CD4-positive, alpha-beta T cell treated with Interleukin-17A for 1 hour (primary cell): ENCODE results near the gene NCAPH2.
A peak's percentile ranks its signal among the peaks of the same experiment; 100 is the strongest.

ENCODE experiments used
- DNase-seq: peaks from one replicate; pipeline ENCODE4 v3.0.0-alpha.2; 2020

NCAPH2 gene

DNA sequence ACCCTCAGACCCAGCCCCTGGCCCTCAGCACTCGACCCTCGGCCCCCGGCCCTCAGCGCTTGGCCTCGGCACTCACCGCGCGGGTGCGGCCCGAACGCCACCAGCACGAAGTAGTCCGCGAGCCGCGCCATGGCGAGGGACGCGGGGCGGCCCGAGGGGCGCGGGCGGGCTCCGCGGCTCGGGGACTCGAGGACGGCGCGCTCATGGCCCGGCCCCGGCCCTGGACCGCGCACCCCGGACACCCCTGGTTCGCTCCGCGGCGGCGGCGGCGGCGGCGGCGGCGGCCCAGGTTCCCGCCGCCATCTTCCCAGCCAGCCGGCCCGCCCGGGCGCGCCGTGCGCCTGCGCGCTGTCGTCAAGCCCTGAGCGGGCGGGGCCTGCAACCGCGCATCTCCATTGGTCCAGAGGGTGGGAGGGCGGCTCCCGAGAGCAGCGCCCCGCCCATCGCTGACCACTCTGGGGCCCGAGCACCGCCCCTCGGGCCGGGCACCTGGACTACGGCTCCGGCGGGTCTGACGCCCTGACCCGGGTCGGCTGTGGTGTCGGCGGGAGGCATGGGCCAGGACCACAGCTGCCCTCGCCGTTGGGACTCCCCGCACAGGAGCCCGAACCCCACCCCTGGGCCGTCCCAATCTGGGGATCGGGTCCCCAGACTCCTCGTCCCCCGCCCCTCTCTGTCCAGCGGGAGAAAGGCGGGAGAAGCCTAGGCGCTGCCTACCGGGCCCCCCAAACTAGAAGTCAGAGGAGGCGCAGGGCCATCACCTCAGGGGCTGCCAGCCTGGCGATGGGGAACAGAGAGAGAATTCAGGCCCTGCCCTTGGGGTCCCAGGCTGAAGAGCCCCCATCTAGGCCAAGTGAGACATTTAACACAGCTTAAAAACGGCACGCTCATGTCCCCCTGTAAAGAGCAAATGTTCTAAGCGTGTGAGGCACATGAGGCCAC lies 33.0 kb upstream of the NCAPH2 start, which contains the start of gene SBF1:
Gene SBF1, minus strand, starts transcription at position 326 of the 942 bp plus-strand sequence. Its CDS starts 195 bp downstream, at position 131.
- peak; percentile 87 for DNase-seq

DNA sequence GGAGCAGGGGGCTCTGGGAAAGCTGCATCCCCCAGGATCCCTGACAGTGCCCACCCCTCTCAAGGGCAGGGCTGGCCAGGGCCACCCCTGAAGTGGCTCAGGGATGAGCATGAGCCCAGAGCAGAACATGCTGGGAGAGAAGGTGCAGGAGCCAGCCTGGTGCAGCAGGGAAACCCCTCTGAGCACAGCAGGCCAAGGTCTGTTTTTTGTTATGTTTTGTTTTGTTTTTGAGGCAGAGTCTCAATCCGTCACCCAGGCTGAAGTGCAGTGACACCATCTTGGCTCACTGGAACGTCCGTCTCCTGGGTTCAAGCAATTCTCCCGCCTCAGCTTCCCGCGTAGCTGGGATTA lies 32.4 kb upstream of the NCAPH2 start:
- no peak for DNase-seq

DNA sequence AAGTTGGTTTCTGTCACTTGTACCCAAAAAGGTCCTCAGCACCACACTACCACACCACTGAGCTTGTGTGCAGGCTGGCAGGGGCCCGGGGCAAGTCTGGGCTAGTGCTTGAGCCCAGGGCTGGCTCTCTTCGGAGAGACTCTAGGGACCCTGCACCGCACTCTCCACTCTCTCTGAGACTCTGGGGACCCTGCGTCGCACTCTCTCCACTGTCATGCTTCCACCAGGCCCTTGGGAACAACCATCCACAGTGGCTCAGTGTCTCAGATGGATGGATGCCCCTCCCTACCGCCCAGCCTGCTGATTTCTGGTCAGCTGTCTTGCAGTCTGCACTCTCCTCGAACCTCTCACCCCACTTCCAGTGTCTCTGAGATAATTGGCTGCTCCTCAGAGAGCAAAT lies 31.2 kb upstream of the NCAPH2 start:
- DNase-seq: no peak

DNA sequence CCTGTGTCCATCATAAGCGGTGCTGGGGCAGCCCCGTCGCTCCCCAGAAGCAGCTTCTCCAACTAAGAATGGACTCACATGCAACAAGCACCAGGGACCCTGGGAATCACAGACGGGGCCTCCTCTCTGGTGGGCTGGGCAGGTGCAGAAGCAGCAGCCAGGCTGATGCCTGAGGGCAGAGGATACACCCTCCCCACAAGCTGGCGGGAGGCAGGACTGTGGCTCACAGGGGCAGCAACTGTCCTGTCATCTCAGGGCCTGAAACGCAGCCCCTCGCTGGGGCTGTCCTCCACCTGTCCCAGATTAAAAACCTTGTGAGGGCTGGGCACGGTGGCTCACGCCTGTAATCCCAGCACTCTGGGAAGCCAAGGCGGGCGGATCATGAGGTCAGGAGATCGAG lies 30.1 kb upstream of the NCAPH2 start:
- DNase-seq: no peak

DNA sequence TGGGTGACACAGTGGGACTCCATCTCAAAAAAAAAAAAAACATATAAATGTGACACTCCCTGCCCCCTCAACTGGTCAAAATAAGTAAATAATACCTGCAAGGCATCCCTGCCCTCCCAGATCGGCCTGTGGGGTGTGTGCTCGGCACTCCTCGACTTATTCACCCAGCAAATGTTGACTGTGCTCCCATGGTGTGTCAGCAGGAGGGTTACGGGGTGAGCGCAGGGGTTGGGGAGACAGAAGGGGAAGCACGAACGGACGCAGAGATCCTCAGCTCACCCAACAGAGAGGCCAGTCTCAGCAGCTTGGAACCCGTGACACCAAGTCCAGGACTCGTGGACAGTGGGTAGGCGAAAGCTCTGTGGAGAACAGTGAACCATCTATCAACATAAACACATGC lies 28.3 kb upstream of the NCAPH2 start:
- DNase-seq: no peak

DNA sequence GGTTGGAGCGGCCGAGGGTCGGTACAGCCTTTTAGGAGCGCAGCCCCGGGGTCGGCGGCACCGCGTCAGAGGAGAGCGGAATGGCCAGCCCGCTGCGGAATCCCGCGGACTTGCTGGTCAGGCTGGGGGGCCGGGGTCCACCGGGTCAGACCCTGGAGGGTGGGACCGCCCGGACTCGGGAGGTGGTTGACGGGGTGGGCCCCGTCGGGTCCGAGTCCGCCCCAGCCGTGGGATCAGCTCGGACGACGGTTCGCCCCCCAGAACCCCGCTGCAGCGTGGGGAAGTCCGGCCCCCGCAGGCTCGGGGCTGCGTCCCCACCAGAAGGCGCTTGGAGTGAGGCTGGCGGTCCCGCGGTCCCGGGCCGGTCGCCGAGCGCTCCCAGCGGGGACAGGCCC lies 27.0 kb upstream of the NCAPH2 start:
- DNase-seq: no peak

DNA sequence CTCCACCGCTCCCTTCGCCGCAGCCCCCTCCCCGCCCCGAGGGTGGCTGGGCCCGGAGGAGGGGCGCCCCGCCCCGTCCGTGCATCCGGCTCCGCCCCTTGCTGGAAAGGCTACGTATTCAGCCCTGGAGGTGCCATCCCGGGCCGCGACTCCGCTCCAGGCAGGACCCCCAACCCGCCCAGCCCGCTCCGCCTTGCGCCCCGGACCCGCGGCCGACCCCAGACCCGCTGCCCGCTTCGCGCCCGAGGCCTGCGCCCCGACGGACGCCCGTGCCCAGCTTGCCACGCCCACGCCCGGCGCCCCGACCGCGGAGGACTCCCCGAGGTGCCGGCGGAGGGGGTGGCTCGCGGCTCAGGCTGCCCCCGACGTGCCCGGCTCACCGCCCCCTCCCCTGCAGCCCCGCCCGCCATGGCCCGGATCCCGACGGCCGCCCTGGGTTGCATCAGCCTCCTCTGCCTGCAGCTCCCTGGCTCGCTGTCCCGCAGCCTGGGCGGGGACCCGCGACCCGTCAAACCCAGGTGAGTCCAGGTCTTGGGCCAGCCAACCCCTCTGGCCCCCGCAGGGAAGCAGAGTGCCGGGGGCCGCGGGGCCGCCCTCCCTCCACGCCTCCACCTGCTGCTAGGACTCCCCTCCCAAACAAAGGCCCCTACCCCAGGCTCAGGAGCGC lies 26.5 kb upstream of the NCAPH2 start, which contains the start of gene ADM2:
Gene ADM2, plus strand, starts transcription at position 104 of the 667 bp plus-strand sequence. Its CDS starts 305 bp downstream, at position 409.
- DNase-seq: peak; percentile 72

DNA sequence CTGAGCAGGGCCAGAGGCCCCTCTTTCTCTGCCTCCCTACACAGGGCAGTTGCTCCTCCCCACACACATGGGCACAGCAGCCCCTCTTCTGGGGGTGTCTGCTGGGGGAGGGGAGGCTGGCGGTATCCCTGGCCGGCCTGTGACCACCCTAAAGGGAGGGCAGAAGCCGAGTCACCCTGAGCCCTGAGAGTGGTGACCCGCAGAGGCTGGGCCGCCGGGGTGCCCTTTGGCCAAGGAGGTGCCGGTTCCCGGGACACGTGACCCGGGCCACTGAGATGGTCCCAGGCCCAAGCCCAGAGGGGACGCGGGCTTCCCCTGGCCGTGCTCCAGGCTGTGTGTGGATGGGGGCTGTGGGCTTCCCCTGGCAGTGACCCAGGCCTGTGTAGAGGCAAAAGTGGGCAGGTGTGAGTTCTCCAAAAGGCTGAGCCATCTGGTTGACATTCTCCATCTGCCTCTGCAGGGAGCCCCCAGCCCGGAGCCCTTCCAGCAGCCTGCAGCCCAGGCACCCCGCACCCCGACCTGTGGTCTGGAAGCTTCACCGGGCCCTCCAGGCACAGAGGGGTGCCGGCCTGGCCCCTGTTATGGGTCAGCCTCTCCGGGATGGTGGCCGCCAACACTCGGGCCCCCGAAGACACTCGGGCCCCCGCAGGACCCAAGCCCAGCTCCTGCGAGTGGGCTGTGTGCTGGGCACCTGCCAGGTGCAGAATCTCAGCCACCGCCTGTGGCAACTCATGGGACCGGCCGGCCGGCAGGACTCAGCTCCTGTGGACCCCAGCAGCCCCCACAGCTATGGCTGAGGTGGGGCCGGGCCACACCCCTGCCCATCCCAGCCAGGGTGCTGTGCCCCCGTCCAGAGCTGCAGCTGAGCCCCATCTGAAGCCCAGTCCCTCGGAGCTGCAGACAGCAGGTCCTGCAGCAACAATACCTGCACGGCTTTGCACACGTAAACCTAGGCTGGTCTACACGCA lies 25.6 kb upstream of the NCAPH2 start:
- DNase-seq: no peak

DNA sequence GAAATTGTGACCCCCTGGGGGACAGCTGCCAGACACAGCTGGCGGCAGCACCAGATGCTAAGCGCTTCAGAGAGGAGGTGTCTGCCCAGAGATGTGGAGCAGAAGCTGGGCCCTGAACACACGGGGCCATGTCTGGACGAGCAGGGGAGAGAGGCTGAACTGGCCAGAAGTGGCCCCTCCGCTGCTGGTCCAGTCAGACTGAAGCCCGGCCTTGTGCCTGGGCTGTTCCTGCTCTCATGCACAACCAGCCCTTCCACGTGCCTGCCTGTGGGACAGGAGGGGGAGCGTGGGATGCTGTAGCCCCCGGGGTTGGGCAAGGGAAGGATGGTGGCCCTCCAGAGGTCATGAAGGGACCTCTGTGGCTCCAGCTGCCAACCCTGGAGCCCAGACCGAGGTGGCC lies 24.9 kb upstream of the NCAPH2 start:
- no peak for DNase-seq

DNA sequence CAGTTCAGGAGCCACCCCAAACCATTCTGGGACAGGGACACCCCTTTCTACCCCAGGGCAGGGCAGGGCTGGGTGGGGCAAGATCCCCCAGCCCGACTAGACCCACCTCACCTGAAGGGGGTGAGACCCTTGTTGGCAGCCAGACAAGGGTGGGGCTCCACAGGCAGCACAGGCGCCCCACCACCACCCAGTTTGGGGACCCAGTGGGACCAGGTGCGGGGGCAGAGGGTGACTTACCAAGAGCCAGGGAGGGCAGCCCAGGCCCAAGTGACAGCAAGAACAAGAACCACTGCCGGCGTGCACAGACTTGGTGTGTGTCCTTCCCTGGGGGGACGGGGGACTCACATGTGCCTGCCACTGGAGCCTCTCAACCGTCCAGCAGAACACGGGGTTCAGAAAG lies 24.5 kb upstream of the NCAPH2 start:
- no peak for DNase-seq

DNA sequence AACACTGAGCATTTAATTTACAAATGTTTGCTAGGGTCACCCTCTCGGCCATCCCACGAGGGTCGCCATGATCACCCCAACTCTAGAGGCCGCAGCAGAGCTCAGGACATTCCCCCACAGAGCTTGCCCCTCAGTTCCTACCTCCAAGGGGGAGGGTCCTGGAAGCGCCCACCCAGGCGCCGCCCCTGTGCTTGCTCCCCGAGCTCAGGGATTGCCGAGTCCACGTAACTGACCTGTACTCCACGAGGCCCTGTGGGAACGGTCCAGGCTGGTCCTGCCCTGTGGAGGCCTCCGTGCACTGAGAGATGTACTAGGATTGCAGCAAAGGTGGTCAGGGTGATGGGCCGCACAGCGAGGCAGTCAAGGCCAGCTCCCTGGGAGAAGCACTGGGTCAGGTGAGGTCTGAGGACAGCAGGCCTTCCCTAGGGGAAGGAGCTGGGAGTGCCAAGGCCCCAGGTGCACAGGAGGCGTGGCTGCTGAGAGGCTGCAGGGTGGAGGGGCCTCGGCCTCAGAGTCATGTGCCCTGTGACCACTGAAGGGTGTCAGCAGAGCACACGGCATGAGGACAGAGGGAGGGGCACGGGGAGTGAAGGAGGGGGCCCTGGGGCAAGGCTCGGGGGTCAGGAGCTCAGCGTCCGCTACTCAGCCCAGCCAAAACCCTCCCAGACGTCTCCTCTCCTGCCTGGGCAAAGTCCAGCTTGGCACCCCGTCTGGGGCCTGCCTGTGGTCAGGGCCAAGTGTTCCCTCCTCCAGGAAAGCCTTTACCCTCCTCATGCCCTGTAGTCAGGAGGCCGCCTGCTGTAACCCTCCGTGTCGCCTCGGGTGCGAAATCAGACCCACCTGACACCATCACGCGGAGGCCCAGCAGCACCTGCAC lies 23.8 kb upstream of the NCAPH2 start:
- no peak for DNase-seq

DNA sequence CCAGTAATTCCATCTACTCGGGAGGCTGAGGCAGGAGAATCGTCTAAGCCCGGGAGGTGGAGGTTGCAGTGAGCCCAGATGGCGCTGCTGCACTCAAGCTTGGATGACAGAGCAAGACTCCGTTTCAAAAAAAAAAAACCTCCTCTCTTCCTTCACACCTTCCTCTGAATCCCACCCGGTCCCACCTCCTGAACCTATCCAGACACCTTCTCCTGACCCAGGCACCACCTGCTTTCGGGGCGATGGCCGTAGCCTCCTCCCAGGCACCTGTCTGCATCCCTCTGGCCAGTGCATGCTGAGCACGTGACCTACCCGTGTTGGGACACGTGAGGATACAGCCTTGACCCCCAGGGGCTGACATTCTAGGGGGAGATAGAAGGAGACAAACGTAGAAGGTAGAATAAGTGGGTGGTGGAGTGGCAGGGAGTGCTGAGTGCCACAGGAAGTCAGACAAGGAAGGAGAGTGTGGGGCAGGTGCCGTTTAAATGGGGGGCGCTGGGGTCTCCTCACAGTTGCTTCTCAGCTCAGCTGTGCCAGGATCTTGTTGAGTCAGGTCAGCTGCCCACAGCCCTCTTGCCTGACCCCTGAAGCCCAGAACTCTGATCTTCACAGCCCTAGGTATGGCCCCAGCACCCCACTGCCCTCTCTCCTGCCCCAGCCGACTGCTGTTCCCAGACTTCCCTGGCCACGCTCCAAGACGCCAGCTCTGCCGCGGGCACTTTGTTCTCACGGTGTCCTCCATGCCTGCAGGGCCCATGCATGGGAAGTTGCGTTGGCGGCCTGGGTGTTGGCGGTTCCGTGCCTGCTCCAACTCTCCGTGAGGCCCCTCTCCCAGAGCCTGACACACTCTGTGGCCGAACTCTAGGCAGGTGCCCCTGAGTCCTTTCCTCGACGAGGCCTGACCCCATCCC lies 22.5 kb upstream of the NCAPH2 start:
- DNase-seq: no peak

DNA sequence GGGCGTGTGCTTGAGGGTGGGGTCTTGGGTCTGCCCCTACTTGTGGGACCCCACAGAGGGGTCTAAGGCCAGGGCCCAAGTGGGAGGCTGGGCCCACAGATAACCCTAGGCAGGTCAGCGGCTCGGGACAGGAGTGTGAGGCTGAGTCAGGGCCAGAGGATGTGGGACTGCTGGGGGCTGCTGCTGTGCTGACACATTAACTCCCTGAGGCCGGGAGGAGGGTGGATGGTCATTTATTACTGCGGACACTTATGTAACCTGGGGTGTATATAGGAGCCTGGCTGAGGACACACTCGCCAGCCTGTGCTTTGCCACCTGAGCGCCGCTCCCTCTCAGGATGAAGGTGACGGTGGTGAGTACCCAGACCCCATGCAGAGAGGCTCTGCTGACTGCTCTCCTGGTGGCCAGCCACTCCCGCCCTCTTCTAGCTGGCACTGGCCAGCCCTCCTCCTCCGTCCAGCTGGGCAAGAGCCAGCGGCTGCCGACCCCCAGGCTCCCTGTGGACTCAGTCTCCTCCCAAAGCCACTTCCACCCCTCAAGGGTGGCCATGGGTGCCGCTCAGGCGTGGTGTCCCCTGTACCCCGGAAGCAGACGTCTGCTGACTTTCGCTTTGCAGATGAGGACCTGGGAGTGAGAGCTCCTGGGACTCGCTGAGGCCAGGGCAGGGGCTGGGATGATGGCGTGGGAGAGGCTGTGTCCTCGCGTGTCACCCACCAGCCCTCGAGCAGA lies 21.3 kb upstream of the NCAPH2 start, which contains the start of gene MIOX:
Gene MIOX, plus strand, starts transcription at position 299 of the 729 bp plus-strand sequence. Its CDS starts 39 bp downstream, at position 338.
- no peak for DNase-seq

DNA sequence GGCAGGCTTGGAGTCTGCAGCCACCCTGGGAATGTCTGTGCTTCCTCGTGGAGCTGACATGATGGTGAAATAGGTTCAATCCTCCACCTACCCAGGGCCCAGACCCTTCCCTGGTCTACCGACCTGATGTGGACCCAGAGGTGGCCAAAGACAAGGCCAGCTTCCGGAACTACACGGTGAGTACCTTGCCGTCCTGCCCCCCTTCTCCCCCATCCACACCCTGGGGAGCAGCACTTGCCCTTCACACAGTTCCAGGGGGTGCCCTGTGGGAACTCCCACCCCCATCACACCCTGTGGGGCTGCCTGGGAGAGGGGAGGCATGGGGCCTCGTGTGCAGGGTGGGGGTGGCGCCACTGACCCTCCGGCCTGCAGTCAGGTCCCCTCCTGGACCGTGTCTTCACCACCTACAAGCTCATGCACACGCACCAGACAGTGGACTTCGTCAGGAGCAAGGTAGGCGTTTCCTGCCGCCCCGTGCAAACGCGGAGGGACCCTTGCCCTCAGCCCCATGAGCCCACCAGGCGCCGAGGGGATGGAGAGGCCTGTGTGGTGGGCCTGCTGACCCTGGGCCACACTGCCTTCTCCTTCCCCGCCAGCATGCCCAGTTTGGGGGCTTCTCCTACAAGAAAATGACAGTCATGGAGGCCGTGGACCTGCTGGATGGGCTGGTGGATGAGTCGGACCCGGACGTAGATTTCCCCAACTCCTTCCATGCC lies 20.6 kb upstream of the NCAPH2 start:
- DNase-seq: no peak

DNA sequence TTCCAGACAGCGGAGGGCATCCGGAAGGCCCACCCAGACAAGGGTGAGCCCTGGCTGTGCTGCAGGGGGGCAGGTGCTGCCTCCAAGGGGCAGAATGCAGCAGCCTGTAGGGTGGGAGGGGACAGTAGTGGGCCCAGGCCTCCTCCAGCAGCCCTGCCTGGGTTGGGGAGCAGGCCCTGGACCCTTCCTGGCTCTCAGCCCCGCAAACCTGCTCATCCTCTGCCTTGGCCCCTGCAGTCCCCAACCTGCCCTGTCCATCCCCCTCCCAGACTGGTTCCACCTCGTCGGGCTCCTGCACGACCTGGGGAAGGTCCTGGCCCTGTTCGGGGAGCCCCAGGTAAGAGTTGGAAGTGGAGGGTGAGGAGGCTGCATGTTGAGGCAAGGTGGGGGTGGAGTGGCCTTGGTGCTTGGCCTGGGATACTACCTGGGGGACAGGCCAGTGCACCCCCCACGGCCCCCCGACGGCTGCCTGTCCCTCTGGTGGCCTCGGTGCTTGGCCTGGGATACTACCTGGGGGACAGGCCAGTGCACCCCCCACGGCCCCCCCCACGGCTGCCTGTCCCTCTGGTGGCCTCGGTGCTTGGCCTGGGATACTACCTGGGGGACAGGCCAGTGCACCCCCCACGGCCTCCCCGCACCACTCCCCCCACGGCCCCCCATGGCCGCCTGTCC lies 19.9 kb upstream of the NCAPH2 start:
- no peak for DNase-seq

DNA sequence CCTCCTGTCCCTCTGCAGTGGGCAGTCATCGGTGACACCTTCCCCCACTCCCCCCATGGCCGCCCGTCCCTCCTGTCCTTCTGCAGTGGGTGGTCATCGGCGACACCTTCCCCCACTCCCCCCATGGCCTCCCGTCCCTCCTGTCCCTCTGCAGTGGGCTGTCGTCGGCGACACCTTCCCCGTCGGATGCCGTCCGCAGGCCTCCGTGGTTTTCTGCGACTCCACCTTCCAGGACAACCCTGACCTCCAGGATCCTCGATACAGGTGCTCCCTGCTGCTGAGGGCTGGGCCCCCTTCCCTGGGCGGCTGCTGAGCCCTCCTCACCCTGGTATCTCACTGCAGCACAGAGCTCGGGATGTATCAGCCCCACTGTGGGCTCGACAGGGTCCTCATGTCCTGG lies 19.1 kb upstream of the NCAPH2 start:
- DNase-seq: no peak

DNA sequence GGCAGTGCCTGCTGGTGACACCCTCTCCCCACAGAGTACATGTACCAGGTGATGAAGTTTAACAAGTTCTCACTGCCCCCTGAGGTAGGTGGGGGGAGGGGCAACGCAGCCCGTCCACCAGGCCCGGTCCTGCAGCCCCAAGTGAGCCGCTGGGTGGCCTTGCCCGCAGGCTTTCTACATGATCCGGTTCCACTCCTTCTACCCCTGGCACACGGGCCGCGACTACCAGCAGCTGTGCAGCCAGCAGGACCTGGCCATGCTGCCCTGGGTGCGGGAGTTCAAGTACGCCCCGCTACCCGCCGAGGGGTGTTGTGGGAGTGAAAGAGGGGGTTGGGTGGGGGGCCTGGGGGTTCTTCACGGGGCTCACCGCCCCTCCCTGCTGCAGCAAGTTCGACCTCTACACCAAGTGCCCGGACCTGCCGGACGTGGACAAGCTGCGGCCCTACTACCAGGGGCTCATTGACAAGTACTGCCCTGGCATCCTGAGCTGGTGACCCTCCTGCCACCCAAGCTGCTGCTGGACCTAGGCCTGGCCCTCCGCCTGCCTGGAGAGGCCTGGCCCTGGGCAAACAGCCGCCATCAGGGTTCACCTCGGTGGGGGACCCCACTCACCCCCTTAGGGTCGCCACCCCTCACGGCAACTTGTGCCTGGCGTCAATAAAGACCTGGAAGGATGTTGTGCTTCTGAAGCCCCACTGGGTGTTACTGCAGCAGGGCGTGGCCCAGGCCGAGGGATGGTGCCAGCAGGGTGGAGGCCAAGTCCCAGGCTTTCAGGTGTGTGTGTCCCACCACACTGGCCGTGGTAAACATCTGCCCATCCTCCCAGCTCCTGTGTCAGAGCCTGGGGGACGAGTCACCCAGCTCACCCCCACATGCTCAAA lies 18.4 kb upstream of the NCAPH2 start:
- no peak for DNase-seq
